ENCODE measurements around the gene GYPC.

Gene GYPC

DNA sequence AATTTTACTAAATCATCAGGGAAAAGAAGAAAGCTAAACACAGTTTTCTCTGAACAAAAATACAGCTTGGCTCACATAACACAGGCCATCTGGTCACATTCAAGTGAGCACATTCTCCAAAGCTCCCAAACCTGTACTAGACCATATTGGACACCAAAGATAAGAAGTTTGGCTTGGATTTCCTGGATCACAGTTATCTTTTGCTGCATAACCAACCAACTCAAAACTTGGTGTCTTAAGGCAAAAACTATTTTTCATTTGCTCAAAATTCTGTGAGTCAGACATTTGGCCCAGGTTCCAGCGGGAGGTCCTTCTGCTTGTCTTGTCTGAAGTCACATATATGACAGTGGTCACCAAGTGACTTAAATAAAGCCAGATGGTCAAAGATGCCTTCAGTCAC is 83.2 kb downstream of the GYPC start:
- TF ChIP-seq, protein P1, sequence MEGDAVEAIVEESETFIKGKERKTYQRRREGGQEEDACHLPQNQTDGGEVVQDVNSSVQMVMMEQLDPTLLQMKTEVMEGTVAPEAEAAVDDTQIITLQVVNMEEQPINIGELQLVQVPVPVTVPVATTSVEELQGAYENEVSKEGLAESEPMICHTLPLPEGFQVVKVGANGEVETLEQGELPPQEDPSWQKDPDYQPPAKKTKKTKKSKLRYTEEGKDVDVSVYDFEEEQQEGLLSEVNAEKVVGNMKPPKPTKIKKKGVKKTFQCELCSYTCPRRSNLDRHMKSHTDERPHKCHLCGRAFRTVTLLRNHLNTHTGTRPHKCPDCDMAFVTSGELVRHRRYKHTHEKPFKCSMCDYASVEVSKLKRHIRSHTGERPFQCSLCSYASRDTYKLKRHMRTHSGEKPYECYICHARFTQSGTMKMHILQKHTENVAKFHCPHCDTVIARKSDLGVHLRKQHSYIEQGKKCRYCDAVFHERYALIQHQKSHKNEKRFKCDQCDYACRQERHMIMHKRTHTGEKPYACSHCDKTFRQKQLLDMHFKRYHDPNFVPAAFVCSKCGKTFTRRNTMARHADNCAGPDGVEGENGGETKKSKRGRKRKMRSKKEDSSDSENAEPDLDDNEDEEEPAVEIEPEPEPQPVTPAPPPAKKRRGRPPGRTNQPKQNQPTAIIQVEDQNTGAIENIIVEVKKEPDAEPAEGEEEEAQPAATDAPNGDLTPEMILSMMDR (IDR thresholded peaks at IDR 0.05): no peak
- TF ChIP-seq ZFX (IDR thresholded peaks at IDR 0.05; ENCODE audit: borderline replicate concordance): no peak

DNA sequence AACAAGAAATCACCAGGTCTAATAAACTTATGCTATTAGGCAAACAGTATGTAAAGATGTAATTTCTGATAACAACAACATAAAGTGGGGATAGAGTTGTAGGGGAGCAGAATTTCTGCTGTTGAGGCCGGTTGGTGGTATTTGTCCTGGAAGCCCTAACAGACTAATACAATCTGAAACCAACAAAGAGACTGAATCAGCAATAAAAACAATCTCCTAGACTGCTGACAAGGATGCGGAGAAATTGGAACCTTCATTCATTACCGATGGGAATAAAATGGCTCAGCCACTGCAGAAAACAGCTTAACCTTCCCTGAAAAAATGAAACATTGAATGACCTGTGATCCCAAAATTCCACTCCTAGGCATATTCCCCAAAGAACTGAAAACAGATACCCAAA is 88.7 kb downstream of the GYPC start:
- TF ChIP-seq ZFX (IDR thresholded peaks at IDR 0.05; ENCODE audit: borderline replicate concordance): no peak
- TF ChIP-seq, protein P1 (IDR thresholded peaks at IDR 0.05): no peak
- no peak overlapping the region for H3K27ac ChIP-seq

More for the DNA sequence above, 83.2 kb downstream of the GYPC start:
- no peak overlapping the region for H3K27ac ChIP-seq
